DMS153 treated with DMSO at 0.1 percent for 48 hours (cell line): ENCODE measurements around the gene GLRX.

Source experiments
- DNase-seq: peaks from one replicate; lab custom pipeline; 2025; ENCODE audit not compliant: unreplicated experiment; lab: John Stamatoyannopoulos, UW

The GLRX gene

DNA sequence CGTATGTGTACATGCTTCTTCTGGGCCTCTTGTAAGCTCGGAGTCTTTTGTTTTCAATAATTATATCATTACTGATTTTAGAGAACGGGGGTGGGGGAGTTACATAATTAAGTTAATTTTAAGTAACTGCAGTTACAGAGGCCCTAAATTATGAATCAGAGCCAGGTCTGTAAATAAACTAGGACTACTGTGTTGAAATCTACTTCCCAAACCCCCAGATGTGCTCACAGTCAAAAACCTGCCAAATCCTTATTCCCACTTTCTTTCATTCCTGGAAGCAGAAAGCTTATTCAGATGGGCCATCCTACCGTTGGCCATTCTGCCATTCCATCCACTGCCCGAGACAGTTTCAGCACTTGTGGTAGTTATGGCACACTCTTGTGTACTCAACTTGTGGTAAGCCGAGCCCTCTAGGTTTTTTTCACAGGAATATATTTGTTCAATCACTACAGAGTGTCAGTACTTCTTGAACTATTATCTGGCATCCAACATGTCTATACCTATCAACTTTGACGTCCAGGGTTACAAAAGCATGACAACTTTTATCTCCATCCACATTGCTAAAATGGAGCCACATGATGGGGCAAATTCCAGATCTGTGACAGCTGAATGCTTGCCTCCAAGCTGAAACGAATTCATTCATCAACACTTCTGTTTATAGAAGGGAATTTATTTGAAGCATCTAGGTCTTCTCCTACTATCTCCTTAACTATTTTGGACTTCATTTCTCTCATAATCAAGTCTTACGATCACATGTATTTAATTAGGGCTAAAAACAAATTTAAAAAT, 37.8 kb downstream of the GLRX start:
- no peak for DNase-seq

DNA sequence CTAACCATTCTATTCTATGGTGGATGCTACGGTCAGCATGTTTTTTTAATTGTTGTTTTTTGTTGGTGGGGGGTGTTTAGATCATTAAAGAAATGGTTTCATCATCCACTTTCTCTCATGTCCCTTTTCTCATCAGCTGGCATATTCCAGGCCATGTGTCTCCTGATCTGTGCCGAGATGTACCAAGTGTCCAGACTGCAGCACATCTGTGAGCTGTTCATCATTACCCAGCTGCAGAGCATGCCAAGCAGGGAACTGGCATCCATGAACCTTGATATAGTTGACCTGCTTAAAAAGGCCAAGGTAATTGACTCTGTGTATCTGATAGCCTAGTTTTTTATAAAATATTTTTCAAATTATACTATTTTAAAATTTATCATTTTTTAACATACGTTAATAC, 38.9 kb downstream of the GLRX start:
- DNase-seq = no peak

DNA sequence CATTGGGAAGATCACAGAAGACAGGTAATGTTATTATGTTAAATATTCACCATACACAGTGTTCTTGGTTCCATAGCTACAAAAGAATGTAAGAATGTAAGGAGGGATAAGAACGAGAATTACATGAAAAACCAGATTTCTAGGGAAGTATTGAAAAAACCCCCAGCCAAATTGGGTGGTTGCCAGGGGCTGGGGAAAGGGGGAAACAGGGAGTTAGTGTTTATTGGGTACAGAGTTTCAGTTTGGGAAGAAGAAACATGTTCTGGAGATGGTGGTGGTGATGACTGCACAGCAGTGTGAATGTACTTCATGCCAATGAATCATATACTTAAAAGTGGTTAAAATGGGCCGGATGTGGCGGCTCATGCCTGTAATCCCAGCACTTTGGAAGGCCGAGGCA, 40.3 kb downstream of the GLRX start:
- no peak for DNase-seq

DNA sequence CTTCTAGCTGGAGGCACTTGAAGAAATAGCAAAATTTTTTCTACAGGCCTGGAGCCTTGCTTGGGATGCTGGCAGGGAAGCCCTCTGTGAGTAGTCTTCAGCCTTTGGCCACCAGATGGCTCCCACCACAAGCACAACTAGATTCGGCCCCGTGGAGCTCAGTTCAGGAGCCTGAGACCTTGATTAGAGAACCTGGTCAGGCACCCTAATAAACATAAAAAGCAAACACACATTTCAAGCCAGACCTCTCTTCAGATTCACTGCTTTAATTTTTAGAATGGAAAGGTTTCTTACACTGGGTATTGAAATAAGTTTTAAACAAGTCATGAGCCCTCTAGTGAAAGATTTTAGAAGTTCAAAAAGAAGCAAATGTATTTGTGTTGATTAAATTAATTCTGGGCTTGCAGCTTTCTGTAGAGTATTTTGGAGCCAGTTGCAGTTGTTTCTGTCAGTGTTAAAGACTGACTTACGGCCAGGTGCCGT, 41.4 kb downstream of the GLRX start:
- DNase-seq = peak; percentile 14

DNA sequence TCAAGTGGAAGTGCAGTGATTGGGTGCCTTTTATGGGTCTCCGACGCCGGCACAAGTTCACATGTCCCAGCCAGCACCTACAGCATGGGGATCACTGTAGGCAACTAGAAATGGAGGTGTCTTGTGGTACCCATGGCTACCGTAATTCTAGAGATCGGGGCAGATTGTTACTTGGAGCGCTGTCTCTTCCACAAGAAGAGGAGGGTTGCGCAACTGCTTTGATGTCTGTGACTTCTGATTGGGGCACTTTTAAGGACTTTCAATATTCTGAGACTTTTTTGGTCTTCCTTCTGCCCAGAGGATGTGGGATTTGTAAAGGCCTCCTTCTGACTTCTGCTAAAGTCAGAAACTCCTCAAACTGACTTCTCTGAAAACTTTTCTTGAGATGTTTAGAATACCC, 41.9 kb downstream of the GLRX start:
- DNase-seq = no peak

DNA sequence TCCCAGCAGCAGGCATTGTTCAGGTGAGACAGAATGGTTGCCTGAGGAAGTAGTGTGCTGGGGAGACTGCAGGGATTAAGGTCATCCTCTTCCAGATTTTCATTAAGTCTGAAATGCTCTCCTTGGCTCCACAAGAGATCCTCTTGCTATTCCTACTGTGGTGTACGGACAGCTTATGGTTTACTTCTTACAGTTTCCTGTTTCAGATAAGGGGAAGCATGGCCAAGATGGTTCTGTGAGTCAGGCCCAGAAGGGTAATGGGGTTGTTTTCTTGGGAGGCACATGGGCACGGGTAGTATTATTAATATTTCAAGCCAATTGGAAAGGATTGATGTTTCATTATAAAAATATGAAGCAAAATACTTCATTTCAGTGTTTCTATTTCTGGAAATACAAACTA, 42.9 kb downstream of the GLRX start:
- no peak for DNase-seq

DNA sequence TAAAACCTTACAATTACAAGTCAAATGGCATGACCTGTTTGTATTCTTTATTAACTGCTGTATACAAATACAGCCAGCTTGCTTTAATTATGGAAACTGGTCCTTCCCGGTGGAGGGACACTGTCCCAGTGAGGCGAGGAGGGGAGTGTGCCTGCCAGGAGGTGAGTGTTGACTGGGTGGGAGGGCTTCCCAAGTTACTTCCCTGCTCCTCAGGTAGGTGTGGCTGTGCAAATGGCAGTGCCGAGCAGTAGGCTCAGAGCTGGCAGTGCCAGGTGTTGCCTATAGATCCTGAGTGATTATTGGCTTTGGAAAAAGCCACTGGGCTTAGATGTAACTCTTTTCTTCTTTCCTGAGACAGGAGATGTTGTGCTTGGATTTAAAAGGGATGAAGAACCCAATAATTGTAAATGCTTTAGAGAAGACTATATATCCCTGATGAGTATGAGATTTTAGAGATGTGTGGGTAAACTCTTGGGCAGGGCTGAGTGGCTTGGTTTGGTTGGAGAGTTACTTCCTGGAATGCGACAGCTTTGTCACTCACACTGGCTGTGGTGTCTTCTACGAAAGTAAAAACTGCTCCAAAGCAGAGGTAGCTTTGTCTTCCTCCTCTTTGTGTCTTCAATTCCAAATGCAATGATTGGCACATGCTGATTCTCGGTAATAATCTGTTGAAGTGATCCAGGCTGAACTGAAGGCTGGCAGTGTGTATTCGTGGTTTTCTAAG, 43.7 kb downstream of the GLRX start:
- DNase-seq = no peak

DNA sequence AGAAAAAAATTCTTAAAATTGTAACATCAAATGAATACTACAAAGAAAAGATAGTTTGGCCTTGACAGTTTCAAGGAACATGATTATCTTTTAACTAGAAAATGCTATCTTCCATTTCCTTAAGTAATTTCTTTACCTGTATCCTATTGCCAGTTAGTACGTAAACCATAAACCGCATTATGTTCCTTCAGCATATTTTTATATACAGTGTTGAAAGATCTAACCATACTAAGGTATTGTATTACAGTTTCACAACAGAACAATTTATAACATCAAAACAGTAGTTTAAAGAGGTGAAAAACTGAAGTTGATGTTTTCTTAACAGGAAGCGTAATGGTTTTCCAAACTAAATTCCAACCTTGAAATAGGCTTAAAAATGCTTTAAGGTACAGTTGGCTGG, 45.1 kb downstream of the GLRX start:
- DNase-seq = no peak

DNA sequence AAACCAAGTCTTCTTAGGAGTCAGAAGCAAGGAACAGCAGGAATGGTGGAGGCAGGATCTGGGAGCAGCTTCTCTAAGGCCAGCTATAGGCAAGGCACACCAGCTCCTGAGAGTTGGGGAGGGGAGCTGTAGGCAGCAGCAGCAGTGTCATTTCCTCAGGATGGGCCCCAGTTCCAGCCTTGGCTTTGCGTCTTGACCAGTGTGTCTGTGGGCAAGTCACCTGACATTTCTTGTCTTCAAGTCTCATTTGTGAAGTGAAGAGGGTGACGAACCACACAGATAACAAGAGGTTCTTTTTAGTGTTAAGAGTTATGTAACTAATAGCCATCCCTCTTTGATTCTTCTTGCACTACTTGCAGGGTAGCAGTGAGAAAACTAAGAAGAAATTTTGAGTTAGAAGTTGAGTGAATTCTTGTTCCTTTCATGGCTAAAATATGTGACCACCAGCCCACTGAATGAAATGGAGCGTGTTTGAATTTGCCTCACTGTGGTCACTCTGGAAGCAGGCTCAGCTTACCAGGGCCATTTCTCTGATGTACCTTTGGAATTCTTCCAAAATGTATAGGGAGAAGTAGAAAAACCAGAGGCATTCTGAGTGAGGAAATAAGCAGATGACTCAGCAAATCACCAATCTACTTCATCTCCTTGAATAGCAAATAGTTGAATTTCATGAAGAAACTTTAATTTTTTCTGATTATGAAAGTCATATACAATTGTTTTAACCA, 49.0 kb downstream of the GLRX start:
- DNase-seq = no peak

DNA sequence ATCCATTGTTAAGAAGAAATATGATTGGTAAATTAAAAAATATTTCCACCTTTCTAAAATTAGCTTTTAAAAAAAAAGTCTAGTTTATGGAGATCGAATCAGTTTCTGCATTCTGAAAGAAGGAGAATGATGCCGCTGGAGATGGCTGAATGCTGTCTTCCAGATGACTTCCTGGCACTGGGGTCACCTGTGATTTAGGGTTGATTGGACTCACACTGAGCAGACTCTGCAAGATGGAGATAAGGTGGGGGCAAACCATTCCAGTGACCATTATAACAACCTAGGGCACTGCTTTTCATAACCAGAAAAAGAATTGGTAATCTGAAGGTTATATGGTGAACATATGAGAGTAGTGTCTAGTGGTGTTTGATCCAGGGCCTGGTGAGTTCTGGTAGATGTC, 50.6 kb downstream of the GLRX start:
- no peak for DNase-seq

DNA sequence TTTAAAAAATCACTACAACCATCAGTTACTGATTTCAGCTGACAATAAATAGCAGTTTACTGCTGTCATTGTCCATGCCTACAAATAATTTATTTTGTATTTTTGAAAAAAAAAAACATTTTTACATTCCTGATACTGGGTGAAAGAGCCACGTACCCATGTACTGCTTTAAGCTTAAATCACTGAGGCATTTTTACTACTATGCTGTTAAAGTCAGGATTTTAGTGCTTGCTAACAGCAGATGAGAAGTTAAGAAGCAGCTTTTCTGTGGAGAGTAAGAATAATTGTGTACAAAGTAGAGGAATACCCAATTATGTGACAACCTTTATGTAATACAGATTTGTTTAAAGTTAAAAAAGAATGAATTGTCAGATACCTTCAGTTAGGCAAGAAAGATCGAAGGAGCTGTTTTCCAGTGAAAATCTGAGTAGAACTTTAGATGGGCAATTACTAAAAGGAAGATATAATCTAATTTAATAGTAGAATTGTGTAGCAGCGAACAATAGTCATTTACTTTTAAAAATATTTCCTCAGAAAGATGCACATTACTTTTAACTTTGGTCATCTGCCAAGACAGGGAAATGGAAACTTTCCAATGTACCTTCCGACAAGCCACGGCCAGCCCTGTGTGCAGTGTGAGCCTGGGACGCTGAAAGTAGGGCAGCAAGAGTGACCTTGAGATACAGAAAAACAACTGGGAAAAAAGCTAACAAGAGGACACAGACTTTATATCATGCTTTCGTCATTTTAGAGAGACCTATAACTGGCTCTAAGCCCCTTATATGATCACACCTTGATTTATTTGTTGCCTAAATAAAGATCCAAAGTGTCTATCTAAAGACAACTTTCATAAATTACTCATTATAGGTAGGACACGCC, 51.5 kb downstream of the GLRX start:
- DNase-seq = no peak

DNA sequence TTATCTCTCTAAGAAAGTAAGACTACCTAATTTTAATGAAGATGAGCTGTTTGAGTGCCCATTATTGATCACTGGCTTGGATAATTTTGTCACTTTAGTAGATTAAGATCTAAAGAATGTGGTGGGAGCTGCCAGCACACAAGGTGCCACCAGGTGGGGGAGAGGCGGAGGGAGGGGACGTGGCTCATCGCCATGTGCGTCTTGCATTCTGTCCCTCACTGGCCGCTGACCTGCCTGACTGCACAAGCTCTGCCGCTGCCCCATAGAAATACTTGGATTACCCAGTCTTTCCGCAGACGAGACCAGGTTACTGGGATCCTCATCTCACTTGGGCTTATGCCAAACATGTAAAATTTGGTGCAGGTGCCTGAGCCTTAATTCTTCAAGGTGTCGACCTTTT, 53.8 kb downstream of the GLRX start:
- no peak for DNase-seq

DNA sequence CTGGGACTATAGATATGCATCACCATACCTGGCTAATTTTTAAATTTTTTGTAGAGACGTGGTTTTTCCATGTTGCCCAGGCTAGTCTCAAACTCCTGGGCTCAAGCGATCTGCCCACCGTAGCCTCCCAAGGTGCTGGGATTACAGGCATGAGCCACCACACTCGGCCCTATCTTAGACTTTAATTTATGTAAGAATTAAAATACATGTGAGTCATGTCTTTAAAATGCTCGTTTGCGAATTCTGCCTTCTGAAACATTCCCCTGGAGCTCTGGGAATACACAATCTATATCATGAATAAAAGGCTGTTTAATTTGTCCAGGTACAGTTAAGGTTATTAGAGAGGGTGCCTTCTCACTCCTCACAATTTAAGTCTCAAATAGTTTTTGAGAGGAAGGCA, 58.6 kb downstream of the GLRX start:
- no peak for DNase-seq
